Activated CD4-positive, alpha-beta T cell treated with anti-CD3 and anti-CD28 coated beads, Interleukin-2, amount 50 U/mL, for 4 hours (primary cell): Measurements from ENCODE around the gene NLGN4X.

Source experiments
- DNase-seq, 2 experiments: peaks; one replicate each; pipeline ENCODE4 v3.0.0-alpha.2; 2020

NLGN4X gene

DNA sequence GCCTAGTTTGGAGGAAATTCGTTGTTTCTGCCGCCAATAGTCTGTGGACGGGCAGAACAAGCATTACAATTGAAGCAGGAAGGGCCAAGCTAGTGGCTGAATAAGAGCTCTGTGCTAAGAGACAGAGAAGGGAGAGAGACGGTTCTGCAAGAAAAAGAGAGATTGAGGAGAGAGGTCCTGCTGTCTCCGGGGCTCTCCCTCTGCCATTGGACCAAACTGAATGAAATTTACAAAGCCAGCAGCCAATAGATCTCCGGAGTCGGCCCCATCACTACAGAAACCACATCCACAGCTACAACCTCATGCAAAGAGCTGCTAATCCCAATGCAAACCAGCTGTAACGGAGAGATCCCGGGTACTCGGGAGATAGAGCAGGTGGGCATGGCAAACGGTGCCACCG is at the start of gene NLGN4X:
NLGN4X (minus strand) TSS at position 148 of the 400 bp plus-strand sequence. CDS start 77,401 bp downstream, outside the sequence.
- DNase-seq, result no peak

DNA sequence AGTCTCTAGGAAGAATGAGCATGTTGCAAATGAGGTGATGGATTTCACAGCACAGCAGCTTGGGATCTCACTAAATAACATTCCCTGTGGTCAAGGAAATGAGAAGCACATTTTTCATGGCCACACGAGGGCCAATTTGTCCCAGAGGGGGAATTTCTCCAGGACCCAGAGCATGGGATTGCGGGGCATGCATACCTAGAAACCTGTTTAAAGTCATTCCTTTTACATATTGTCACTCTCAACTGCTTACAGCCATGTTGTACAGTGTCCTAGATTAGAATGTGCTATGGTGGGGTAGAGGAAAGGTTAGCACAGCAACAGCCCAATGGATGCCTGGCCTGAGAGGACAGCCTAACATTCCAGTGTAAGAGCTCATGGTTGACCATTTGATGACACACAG is 37.4 kb upstream of the NLGN4X start:
- no peak for DNase-seq

DNA sequence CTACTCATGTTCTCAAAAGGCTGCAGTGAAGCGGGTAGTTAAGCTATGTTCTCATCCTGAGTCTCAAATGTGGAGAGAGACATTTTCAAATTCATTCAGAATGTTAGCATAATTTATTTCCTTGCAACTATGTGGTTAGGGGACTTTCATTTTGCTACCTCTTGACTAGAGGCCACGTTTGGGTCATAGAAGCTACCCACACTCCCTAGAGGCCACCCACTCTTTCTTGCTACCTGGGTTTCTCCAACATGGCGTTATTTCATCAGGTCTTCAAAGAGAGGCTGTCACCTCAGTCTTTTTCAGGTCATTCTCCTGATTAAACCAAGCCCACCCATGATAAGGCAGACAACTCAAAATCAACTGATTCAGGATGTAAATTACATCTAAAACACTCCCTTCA is 34.3 kb upstream of the NLGN4X start:
- DNase-seq, result no peak

DNA sequence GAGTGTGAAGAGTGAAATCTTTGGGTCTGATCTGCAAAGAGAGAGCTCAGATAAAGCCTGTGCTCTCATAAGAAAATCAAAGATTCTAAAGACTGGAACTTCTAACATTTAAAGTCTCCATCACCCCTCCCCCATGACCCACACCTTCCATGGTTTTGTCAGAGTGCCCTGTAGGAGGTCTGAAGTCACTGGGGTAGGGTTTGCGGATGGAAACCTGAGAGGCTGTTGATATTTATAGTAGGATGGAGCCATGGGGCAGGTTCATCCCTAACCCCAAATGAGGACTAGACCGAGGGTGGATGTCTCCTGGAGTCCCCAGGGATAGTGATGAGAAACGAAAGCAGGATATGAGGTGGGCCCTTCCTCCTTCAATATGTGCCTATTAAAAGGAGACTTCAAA is 28.4 kb upstream of the NLGN4X start:
- DNase-seq, result no peak

DNA sequence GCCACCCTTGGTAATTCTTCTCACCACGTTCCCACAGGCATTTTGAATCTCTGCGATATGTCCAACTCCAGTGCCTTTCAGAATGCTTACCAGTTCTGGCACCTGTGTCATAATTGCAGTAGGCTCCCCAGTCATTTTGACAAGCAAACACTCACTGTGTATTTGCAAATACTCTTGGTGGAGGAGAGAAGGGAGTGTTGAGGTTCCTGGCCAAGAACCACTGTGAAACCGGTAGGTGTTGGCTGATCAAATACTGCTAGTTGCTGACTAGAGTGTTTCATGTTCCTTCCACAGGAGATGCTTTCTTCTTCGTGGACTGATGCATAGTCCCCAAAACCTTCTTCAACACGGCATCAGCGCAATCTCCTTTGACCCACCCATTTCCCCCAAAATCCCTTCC is 16.0 kb upstream of the NLGN4X start:
- no peak for DNase-seq

DNA sequence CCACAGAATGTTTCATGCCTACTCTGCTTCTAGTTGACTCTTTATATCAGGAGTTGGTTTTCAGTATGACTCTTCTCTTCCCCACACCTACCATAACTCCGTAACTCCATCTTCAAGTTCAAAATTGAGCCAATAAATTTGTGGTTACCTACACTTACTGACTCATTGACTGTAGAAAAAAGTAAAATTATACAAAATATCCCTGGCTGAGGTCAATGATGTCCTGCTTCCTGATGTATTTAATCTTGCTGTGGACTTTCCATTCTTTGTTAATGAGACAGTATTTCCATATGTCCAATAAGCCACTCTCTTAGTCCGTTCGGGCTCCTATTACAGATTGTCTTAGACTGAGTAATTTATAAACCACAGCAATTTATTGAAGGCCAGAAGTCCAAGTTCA is 9.9 kb upstream of the NLGN4X start:
- DNase-seq, result no peak

DNA sequence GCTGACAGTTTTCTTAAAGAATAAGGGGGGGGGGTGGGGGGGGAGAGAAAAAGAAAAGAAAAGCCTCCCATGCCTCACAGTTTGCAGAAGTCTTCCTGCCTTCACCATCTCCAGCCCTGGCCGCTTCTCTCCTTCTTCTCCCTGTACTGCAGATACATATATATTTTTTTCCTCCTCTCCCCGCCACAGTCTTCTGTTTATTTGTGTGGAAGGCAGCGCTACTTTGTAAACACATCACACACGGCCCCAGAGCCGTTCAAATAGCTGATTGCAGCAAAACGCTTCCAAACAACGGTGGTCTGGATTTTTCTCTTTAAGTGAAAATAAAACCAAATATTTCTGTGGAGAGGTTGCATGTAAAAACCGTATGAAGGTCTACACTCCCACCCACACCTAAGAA is 732 bp downstream of the NLGN4X start:
- no peak for DNase-seq

DNA sequence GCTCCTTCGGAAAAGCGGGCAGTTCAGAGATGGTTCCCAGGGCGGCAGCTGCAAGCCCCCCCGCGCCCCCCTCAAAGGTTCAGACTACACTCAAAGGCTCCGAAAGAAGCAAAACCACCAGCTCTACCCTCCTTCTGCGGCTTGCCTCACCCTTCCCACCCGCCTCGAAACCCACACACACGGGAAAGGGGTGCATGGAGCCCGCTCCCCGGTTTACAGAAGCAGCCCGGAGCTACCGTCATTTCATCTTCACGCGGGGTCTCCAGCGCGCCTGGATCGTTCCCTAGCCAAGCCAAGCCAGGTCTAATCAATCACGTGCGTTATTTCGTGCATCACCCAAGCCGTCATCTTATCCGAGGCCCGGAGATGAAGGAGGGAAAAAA is 1.2 kb downstream of the NLGN4X start:
- DNase-seq, result no peak

DNA sequence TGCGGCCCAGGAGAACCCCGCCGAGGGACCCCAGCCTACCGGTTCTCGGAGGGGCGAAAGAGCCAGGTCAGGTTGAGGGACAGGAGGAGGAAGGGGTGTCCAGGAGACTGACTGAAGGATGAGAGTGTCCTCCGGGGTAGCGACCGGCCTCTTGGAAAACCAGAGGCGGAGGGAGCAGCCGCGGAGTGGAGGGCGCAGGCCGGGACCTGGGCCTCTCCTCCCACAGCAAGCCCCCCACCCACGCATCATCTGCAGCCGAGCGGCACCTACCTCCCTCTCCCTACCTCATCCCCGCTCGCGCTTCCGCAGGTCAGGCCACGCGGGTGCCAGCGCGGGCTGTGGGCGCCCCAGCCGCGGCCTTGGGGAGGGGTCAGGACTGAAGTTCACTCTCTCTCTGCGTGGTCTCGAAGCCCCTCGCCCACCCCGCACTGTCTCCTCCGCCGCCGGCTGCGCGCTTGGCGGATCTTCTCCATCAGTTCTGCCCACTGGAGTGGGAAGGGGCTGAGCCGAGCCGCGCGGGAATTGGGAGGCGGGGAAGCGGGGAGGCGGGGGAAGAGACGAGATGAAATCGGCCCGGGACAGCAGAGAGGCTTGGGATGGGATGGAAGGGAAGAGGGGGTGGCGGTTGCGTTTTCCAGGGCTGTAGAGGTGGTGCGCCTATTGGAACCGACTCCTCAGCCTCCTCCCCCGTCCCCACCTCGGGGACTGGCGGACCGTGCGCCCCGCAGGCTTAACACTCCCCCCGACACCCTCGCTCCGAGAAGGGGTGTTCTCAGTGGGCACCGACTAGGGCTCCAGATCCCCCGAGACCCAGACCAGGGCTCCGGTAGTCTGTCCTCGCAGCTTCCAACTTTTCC is 1.8 kb downstream of the NLGN4X start:
- DNase-seq, result no peak

DNA sequence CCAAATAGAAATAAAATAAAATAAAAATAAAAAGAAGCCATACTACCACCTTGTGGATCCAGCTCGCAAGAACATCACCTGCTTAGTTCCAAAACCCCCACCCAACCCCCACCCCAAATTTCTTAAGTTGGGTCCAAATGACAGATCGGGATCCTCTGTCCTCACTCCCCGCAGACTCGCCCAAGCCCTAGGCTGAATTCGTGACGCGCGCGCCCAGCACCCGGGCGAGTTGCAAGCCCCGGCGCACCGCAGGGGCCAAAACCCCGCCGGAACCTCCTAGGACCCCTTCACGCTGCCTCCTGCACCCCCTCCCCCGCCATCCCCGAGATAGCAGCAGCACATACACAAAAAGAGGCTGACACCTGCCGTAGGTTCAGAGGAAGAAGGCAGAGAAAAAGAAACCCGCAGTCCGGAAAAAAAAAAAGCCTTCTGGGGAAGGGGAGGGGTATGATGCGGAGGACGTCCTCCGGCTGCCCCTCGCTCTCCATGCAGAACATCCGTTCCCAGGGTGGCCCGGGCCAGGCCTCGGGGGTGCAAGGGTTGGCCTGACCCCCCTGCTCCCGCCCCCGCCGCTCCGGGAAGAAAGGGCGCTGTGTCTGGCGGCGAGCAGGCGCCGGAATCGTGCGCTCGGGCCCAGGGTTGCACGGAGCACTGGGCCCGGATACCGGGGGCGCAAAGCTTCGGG is 2.6 kb downstream of the NLGN4X start:
- no peak for DNase-seq

DNA sequence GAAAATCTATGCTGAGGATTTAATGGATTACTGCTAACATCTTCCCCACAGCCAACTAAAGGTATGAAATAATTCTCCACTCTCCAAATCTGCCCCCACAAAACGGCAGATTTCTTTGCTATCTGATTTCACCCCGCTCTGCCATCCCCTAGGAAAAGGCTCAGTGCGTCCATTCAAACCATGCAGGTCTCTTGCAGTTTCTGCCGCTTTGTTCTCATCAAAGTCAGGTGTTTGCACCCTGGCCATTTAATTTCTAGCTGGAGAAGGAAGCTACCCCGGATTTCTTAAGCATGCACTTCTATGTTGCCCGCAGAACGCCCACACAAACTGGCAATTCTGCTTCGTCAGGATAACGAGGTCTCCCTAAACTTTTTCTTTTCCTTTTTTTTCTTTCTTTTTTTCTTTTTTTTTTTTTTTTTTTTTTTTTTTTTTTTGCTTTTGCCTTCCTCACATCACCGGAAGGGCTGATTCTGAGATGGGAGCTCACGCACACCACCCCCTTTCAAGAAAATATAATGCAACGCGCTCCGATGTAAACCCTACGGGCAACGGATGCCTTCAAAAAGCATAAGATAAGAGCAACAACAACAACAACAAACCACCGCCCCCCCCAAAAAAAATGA is 3.3 kb downstream of the NLGN4X start:
- DNase-seq, result no peak

DNA sequence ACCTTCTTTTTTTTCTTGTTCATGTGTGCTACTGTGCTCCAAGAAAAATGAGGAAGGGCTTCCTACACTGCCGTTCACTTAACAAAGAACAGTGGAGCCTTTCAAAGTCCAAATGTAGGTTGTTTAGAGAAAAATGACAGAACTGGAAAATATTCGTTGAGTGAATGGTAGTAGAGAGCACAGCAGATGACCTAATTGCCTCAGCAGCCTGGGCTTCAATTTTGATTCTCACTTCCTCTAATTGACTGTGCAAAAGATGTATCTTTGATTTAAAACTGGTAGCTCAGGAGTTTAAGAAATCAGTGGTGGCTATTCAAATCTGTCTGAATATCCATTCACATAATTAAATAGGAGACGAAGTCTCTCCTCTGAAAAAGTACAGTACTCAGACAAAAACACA is 5.2 kb downstream of the NLGN4X start:
- DNase-seq, result no peak

DNA sequence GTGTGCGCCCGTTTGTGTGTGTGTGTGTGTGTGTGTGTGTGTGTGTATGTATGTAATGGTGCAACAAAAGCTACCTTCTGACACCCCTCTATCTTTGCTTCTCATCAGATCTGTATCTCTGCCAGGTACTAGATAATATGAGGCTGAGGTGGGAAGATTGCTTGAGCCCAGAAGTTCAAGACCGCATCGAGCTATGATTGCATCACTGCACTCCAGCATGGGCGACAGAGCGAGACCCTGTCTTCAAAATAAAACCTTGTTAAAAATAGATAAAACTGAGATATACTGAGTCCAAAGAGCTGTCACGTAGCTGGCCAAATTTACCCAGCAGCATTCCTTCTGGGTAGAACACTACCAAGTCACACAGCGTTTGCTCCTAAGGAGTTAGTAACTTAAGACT is 18.4 kb downstream of the NLGN4X start:
- no peak for DNase-seq

DNA sequence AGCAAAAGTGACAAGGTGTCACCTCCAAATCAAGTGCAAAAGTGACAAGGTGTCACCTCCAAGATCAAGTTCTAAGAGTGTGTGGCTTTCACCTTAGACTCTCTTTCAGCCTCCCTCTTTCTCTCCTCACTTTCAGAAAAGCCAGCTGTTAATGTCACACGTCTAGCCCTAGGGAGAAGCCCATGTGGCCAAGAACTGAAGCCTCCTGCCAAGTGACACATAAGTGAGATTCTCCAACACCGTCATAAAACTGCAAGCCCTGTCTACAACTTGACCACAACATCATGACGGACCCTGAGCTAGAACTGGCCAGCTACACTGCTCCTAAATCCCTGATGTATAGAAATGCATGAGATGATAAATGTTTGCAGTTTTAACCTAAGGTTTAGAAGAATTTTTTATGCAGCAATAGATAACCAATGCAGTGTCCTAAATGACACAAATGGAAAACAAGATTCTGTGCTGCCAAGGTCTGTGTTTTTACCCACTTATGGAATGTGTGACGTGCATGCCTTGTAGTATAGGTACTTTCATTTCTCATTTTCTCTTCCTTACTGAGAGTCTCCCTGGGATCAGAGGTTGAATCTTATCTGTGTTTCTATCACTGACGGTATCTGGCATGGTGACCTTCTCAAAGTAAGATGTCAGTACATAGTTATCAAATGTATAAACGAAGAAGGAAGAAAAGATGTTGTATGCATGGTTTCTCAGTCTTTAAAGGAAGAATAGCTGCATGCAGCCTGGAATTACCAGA is 25.0 kb downstream of the NLGN4X start:
- no peak for DNase-seq

DNA sequence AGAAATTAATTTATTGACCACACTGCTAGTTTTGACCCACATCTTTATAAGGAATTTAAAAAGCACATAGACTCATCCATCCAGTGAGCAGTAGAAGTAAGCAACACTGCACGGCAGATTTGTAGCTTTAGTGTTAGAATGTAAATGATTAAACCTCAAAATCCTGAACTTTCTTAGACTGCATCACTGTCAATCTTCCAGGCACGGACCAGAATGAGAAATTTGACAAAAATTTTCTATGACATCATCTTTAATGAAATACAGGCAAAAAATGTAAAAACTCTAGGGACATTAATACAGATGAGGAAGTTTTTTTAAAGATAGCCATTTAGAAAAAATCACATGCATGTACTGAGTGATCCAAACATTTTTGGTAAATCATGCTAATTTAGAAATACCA is 29.2 kb downstream of the NLGN4X start:
- DNase-seq, result no peak

DNA sequence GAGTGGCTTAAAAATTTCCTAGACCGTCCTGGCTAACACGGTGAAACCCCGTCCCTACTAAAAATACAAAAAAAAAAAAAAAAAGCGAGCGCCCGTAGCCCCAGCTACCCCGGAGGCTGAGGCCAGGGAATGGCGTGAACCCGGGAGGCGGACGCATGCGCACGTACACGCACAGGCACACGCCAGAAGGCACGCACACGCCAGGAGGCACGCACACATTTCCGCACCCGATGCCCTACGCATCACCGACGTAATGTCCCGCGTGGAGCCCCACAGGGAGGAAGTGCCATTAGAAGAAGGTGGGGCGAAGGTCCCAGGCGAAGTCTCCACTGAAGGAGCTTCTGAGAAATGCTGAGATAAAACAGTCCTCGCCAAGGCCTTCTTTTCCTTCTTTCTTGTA is 41.4 kb downstream of the NLGN4X start:
- no peak for DNase-seq

DNA sequence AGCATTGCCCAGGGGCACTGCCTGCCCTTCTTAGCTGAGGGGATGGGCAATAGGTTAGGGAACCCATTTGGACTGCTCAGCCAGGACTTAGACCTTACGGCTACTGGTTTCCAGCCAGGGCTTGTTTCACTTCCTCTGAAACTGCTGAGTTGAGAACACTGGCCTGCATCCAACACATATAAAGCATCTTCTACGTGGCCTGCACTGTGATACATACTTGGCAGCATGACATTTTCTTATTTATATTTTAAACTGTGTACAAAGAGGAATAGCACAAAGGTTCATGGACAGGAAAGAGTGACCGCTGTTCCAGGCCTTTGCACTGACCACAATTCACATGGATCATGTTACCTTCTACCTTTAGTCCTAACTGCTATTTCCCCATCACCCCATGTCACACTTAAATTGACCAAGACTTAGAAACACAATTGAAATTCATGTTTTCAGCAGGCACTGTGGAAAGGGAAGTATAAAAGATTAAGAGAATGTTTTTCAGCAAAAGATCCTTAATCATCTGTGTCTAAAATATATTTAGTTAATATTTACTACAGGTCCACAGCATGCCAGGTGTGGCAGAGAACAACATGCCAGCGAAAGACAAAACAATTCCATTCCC is 43.7 kb downstream of the NLGN4X start:
- no peak for DNase-seq

DNA sequence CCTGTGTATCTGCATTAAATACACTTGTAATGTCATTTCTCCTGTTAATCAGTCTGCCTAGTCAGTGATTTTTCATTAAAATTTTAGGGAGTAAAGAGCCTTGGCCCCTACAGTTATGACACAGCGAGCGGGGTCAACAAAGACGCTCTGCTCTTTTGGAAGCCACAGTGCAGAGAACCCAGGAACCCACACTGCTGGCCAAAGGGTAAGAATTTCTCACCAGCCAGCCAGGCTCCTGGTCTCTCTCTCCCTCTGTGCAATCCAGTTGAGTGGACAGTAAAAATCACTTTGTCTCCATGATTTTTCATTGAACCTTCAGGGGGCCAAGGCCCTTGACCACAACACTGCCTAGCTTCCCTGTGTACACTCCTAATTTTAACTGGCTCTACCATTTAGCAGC is 52.8 kb downstream of the NLGN4X start:
- no peak for DNase-seq

DNA sequence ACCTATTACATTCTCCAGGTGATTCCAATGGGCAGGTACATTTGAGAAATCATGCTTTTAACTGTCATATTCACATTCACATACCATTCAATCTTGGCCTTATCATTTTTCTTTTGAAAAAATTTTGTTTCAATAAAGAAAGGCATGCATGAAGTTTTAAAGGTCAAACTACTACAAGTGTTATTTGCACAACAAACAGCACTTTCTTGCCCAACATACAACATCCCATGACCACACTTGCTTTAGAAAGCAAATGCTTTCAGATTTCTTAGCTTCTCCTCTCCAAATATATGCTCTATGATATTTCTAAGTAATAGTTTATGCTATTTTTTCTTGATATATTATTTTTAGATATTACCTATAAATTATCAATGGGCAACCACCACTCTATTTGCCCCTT is 58.2 kb downstream of the NLGN4X start:
- DNase-seq, result no peak

DNA sequence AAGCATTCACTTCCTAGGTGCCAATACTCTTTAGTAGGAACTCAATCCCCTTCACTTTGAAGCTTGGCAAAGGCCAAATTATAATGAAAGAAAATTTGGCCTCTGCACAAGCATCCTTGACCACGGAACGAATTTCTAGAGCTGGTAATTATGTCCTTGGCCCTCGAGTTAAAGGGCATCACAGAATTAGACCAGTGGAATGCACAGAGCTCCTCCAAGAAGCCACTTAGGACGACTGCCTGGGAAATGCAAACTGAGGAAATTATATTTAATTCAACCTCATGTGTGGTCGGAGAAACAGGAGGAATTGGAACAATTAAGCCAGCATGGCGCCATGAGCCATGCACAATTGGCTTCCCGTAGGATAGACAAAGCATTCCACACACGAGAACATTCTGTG is 59.3 kb downstream of the NLGN4X start:
- DNase-seq, result no peak

DNA sequence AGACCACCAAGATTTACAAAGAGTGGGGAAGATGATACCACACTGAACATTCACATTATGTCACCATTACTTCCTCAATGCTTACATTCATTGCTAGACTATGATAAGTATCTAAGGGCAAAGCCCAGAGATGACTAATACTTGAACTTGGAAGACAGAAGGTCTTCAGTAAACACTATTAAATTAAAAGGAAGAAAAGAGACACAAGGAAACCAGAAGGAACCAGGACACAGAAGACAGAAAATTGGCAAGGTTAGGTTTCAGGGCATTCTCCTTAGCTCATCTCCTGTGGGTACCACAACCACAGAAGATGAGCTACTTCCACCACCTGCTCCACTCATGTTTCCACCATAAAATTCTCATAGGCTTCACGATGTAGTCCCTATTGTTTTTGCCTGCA is 64.9 kb downstream of the NLGN4X start:
- no peak for DNase-seq

DNA sequence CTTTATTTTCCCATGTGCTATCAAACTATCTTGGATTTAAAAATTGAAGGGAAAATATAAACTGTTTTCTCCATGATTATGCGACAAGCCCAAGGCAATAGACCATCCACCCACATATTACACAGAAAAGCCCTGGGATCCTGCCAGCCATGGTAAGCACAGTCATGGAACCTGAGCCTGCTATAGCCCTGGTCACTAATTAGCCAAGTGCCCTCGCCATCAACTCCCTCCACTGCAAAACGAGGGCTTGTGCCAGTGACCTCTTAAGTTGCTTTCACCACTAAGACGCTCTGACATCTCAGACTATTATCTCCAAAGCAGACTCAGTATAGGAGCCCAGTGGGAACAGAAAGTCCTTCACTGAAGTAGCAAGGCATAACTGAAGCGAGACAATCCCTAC is 69.2 kb downstream of the NLGN4X start:
- DNase-seq, result no peak

DNA sequence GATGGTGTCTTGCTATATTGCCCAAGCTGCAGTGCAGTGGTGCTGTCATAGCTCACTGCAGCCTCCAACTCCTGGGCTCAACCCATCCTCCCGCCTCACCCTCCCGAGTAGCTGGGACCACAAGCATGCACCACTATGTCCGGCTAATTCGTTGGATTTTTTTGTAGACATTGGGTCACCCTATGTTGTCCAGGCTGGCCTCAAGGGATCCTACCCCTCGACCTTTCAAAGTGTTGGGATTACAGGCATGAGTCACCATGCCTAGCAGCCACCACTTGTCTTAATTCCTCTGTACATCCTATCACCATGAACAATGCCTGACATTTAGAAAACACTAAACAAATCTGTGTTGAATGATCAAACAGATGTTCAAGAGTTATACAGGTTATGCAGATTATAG is 76.7 kb downstream of the NLGN4X start:
- DNase-seq, result no peak
